Measurements from ENCODE around the gene OR8K3. TPM values are rescaled to one million over a fixed set of nuclear protein-coding genes. Genes with fewer than 3 reads are reported as not detected.

Gene OR8K3
- total RNA-seq (not detected in 2 replicates), polyA plus RNA-seq (not detected in 2 replicates)

GRCh38 chr11:56314844-56315243, at the start of gene OR8K3:
Gene OR8K3 (plus strand): TSS chr11:56315144. CDS start chr11:56318307, 3,163 bp downstream.
- H3K9me2 ChIP-seq (replicated peaks; ENCODE audit: insufficient read depth), result no peaks in the 10 kb centered on the region
- H3K4me1 ChIP-seq (ENCODE audit: insufficient read depth), result no peaks in the 10 kb centered on the region
- H3K27me3 ChIP-seq, result no peaks in the 10 kb centered on the region
- H3K4me2 ChIP-seq, result no peak within 1 kb of the TSS
- DNase-seq (ENCODE audit: low spot score), result no peak
- H3K9me3 ChIP-seq (ENCODE audit: low read depth), result no peaks in the 10 kb centered on the region
- H3K27ac ChIP-seq, result no peak within 1 kb of the TSS
- no peak within 1 kb of the TSS for H3K4me3 ChIP-seq
- no peaks in the 10 kb centered on the region for H3K79me2 ChIP-seq
- no peaks in the 10 kb centered on the region for H4K20me1 ChIP-seq (ENCODE audit: insufficient read depth, poor library complexity, severe bottlenecking)
- H2AFZ ChIP-seq, result no peak within 1 kb of the TSS
- TF ChIP-seq EZH2phosphoT487 (IDR thresholded peaks at IDR 0.05; ENCODE audit: low read depth, severe bottlenecking, unreplicated experiment), result no peak
- TF ChIP-seq CTCF (IDR thresholded peaks at IDR 0.05; ENCODE audit: poor library complexity), result no peak
- no peak for TF ChIP-seq EZH2 (IDR thresholded peaks at IDR 0.05; ENCODE audit: borderline replicate concordance)
- H3K36me3 ChIP-seq (replicated peaks; ENCODE audit: insufficient read depth, low read depth), result no peaks in the 10 kb centered on the region

GRCh38 chr11:56271092-56271491, 43.9 kb upstream of the OR8K3 start:
- WGBS (ENCODE audit: low lambda C conversion rate, missing lambda C conversion rate), result 64% methylated on average over 3 of the region's 3 CpGs

GRCh38 chr11:56273854-56274253, 41.1 kb upstream of the OR8K3 start, which contains the start of gene OR5T1:
Gene OR5T1 (plus strand): TSS chr11:56274154. CDS start chr11:56275639, 1,485 bp downstream.
- Histone ChIP-seq H3K79me2 (no peaks in the 10 kb centered on the region), H3K4me2 (no peak within 1 kb of the TSS), H2AFZ (no peak within 1 kb of the TSS), H3K27me3 (no peaks in the 10 kb centered on the region), H4K20me1 (ENCODE audit: insufficient read depth, poor library complexity, severe bottlenecking) (no peaks in the 10 kb centered on the region), H3K4me1 (ENCODE audit: insufficient read depth) (no peaks in the 10 kb centered on the region), H3K9me2 (replicated peaks; ENCODE audit: insufficient read depth) (no peaks in the 10 kb centered on the region), H3K36me3 (replicated peaks; ENCODE audit: insufficient read depth, low read depth) (no peaks in the 10 kb centered on the region), H3K4me3 (no peak within 1 kb of the TSS), H3K27ac (no peak within 1 kb of the TSS), H3K9me3 (ENCODE audit: low read depth) (no peaks in the 10 kb centered on the region)
- DNase-seq (ENCODE audit: low spot score), result no peak
- TF ChIP-seq EZH2 (IDR thresholded peaks at IDR 0.05; ENCODE audit: borderline replicate concordance), result no peak
- TF ChIP-seq EZH2phosphoT487 (IDR thresholded peaks at IDR 0.05; ENCODE audit: low read depth, severe bottlenecking, unreplicated experiment), result no peak
- no peak for TF ChIP-seq CTCF (IDR thresholded peaks at IDR 0.05; ENCODE audit: poor library complexity)

More at GRCh38 chr11:56271092-56271491, 43.9 kb upstream of the OR8K3 start:
- Histone ChIP-seq H2AFZ (no peak overlapping the region), H3K27me3 (no peaks in the 10 kb centered on the region), H3K4me1 (ENCODE audit: insufficient read depth) (no peaks in the 10 kb centered on the region), H3K36me3 (replicated peaks; ENCODE audit: insufficient read depth, low read depth) (no peaks in the 10 kb centered on the region), H3K9me2 (replicated peaks; ENCODE audit: insufficient read depth) (no peaks in the 10 kb centered on the region), H3K4me3 (no peak overlapping the region), H3K27ac (no peak overlapping the region), H3K4me2 (no peak overlapping the region), H3K79me2 (no peaks in the 10 kb centered on the region), H3K9me3 (ENCODE audit: low read depth) (no peaks in the 10 kb centered on the region), H4K20me1 (ENCODE audit: insufficient read depth, poor library complexity, severe bottlenecking) (no peaks in the 10 kb centered on the region)
- DNase-seq (ENCODE audit: low spot score), result no peak
- TF ChIP-seq EZH2 (IDR thresholded peaks at IDR 0.05; ENCODE audit: borderline replicate concordance) (no peak), CTCF (IDR thresholded peaks at IDR 0.05; ENCODE audit: poor library complexity) (no peak), EZH2phosphoT487 (IDR thresholded peaks at IDR 0.05; ENCODE audit: low read depth, severe bottlenecking, unreplicated experiment) (no peak)

GRCh38 chr11:56292154-56292553, 22.8 kb upstream of the OR8K3 start, which contains the start of gene OR8H1:
Gene OR8H1 (minus strand): TSS chr11:56292254. CDS start chr11:56291062, 1,192 bp downstream.
- Histone ChIP-seq H3K27me3 (no peaks in the 10 kb centered on the region), H3K9me3 (ENCODE audit: low read depth) (no peaks in the 10 kb centered on the region), H3K4me3 (no peak within 1 kb of the TSS), H3K4me2 (no peak within 1 kb of the TSS), H2AFZ (no peak within 1 kb of the TSS), H4K20me1 (ENCODE audit: insufficient read depth, poor library complexity, severe bottlenecking) (no peaks in the 10 kb centered on the region), H3K79me2 (no peaks in the 10 kb centered on the region), H3K4me1 (ENCODE audit: insufficient read depth) (no peaks in the 10 kb centered on the region), H3K36me3 (replicated peaks; ENCODE audit: insufficient read depth, low read depth) (no peaks in the 10 kb centered on the region), H3K27ac (no peak within 1 kb of the TSS), H3K9me2 (replicated peaks; ENCODE audit: insufficient read depth) (no peaks in the 10 kb centered on the region)
- WGBS (ENCODE audit: low lambda C conversion rate, missing lambda C conversion rate), result 82% methylated on average over 2 of the region's 2 CpGs
- no peak for TF ChIP-seq CTCF (IDR thresholded peaks at IDR 0.05; ENCODE audit: poor library complexity)
- TF ChIP-seq EZH2 (IDR thresholded peaks at IDR 0.05; ENCODE audit: borderline replicate concordance), result no peak
- no peak for TF ChIP-seq EZH2phosphoT487 (IDR thresholded peaks at IDR 0.05; ENCODE audit: low read depth, severe bottlenecking, unreplicated experiment)
- no peak for DNase-seq (ENCODE audit: low spot score)

Data from hepatocyte (in vitro differentiated cells).